HG03354 (cell line): Measurements from ENCODE around the gene MCF2L.
"Not testable (repeated sequence)": the region's sequence is repeated elsewhere in the genome, so short reads cannot be mapped to it uniquely, and the experiment has no call there.

Experiments used
- ATAC-seq: cut with Tn5 transposase; IDR thresholded peaks from one replicate; pipeline ENCODE4 v1.9.1; 2021; ENCODE audit warnings: mild to moderate bottlenecking; ENCODE audit not compliant: unreplicated experiment, poor library complexity, severe bottlenecking

The MCF2L gene

DNA sequence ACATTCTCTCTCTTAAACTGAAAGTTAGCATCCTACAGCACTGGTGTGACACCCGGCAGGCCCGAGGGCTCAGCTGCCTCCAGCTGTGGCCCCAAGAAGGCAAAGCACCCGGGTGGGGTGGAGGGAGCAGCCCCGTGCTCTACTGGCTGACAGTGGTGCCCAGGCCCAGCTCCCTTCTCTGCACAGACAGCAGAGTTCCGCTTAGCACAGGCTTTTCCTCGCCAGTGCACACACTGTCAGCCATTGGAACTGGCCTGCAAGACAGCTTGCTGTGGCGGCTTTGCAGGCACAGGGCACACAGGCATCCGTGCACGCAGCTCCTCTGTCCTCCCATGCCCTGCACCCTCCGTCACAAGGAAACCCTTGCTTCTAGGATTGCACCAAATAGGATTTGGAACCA lies 133.3 kb downstream of the MCF2L start:
- not testable (repeated sequence) for ATAC-seq

DNA sequence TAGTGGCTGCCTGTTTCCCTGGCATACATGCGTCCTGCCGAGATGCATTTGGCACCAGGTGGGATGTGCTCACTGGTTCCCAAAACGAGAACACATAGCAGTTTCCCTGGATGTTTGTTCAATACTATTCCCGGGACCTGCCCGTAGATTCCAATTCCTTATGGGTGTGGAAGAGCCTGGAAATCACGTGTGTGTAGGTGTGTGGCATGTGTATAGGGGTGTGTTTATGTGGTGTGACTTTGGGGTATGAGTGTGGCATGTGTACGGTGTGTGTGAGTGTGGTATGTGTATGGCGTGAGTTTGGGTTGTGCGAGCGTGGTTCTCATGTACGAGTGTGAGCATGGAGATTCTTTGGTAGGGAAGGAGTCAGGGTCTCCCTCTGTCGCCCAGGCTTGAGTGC lies 133.7 kb downstream of the MCF2L start:
- no peak for ATAC-seq

DNA sequence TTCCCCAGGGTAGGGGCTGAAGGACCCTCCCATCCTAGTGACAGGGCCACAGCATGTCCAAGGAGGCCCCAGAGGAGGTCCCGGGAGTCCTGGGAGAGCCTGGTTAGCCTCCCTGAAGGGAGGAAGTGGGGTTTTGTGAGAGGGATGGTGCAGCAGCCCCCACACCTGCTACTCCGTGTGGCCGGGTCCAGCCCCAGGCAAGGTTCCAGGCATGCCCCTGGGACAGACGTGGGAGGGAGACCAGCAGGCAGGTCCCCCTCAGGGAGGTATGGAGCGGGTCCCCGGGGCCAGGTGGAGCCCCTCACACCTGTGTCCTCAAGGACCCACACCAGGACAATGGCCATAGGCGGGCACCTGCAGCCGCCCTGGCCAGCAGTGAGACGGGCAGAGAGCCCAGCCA lies 134.6 kb downstream of the MCF2L start:
- ATAC-seq = no peak

DNA sequence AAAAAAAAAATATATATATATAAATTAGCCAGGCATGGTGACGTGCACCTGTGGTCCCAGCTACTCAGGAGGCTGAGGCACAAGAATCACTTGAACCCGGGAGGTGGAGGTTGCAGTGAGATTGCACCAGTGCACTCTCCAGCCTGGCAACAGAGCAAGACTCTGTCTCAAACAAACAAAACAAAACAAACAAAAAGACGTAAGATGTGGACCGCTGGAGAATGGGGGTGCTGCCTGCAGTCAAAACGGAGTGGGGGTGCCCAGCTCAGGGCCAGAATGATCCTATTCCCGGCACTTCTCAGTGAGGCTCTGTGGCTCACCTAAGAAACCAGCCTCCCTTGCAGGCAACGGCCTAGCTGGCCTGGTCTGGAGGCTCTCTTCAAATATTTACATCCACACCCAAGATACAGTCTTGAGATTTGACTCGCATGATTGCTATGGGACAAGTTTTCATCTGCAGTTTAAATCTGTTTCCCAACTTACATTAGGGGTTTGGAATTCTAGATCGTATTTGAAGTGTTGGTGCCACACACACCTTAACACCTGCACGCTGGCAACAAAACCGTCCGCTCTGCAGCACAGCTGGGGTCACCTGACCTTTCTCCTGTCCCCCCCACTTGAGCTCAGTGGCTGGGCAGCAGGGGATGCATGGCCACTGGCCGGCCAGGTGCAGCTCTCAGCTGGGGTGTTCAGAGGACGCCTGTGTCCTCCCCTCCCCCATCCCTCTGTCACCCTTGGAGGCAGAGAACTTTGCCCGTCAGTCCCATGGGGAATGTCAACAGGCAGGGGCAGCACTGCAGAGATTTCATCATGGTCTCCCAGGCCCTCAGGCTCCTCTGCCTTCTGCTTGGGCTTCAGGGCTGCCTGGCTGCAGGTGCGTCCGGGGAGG lies 136.3 kb downstream of the MCF2L start, which contains the start of gene F7:
Gene F7, plus strand, starts transcription at position 760 of the 889 bp plus-strand sequence. Its CDS starts 51 bp downstream, at position 811.
- ATAC-seq = no peak

DNA sequence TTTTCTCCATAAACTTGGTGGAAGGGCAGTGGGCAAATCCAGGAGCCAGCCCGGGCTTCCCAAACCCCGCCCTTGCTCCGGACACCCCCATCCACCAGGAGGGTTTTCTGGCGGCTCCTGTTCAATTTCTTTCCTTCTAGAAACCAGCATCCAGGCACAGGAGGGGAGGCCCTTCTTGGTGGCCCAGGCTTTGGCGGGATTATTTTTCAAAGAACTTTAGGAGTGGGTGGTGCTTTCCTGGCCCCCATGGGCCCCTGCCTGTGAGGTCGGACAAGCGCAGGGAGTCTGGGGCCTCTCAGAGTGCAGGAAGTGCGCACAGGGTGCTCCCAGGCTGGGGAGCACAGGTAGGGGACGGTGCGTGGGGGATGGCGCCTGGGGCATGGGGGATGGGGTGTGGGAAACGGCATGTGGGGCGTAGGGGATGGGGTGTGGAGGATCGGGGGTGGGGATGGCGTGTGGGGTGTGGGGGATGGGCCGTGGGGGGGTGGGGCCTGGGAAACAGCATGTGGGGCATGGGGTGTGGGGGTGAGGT lies 137.0 kb downstream of the MCF2L start:
- ATAC-seq = no peak

DNA sequence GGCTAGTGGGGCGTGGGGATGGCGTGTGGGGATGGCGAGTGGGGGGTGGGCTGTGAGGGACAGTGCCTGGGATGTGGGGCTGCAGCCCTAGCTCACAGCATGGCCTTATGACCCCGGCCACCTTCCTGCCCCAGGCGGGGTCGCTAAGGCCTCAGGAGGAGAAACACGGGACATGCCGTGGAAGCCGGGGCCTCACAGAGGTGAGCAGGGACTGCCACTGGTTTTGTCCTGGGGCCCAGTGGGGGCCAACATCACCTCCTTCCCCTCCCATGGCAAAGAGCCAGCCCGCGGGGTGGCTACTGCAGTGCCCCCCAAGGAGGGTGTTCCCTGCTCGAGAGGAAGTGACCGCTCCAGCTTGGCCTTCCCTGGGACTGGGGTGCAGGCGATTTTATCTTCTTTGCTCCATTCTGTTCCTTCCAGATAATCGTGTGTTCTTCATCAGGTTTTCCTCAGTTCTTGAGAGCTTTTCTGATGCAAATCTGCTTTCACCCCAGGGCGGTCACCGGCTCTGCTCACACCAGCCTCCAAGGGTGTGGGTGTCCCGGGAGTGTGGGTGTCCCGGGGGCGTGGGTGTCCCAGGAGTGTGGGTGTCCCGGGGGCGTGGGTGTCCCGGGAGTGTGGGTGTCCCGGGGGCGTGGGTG lies 137.8 kb downstream of the MCF2L start:
- no peak for ATAC-seq

DNA sequence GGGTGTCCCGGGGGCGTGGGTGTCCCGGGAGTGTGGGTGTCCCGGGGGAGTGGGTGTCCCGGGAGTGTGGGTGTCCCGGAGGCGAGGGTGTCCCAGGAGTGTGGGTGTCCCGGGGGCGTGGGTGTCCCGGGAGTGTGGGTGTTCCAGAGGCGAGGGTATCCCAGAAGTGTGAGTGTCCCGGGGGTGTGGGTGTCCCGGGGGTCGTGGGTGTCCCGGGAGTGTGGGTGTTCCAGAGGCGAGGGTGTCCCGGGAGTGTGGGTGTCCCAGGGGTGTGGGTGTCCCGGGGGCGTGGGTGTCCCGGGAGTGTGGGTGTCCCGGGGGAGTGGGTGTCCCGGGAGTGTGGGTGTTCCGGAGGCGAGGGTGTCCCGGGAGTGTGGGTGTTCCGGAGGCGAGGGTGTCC lies 139.5 kb downstream of the MCF2L start:
- ATAC-seq = not testable (repeated sequence)

DNA sequence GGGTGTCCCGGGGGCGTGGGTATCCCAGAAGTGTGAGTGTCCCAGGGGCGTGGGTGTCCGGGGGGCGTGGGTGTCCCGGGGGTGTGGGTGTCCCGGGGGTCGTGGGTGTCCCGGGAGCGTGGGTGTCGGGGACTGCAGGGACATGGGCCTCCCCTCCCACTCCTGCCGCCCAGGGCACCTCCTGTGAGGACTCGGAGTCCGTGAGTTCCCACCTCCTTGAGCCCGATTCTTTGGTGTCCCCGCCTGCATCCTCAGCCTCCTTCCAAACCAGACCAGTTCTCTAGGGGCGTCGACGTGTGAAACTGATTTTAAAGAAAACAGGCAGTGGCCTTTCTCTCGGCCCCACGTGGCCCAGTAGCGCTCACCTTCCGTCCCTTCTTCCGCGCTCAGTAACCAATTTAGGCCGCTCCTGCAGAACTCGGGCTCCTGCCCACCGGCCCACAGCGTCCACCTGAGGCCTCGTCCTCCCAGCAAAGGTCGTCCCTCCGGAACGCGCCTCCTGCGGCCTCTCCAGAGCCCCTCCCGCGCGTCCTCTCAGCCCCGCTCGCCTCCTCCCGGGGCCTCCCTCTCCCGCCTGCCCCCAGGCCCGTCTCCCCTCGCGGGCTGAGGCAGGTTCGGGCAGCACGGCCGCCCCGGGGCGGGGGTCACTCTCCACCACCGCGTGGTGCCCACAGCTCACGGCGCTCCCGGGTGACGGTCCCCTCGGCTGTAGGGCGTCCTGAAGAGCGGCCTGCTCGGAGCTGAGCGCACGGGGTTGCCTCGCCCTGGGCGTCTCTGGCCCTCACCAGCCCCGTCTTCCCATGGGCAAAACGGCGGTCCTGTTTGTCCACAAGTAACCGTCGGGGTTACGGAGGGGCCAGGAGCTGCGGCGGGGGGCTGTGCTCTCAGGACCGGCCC lies 140.4 kb downstream of the MCF2L start:
- no peak for ATAC-seq

DNA sequence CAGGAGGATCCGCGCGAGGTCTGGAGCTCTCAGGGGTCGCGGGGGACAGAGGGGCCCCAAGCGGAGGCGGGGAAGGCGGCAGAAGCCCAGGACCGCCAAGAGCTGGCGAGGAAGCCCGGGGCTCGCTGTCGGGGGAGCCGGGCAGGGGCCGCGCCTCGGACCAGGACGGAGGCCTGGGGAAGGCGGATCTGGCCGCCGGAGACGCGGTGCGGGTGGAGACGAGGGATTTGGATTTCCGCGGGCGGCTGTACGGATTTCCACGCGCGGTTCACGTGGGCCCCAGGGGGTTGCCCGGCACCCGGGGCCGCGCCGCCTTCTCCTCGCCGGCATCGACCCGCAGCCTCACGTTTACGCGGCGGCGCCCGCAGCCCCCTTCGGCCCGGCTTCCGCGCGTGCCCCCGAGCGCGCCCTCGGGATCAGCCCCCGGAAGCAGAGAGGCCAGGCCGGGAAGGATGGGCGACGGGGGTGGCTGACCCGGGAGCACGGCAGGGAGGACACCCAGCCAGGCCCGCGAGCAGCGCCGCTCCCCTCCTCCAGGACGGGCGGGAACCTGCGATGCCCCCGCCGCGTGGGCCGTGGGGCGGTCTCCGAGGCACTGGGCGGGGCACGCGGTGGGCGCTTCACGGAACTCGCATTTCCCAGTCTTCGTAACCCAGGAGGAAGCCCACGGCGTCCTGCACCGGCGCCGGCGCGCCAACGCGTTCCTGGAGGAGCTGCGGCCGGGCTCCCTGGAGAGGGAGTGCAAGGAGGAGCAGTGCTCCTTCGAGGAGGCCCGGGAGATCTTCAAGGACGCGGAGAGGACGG lies 141.2 kb downstream of the MCF2L start:
- no peak for ATAC-seq

DNA sequence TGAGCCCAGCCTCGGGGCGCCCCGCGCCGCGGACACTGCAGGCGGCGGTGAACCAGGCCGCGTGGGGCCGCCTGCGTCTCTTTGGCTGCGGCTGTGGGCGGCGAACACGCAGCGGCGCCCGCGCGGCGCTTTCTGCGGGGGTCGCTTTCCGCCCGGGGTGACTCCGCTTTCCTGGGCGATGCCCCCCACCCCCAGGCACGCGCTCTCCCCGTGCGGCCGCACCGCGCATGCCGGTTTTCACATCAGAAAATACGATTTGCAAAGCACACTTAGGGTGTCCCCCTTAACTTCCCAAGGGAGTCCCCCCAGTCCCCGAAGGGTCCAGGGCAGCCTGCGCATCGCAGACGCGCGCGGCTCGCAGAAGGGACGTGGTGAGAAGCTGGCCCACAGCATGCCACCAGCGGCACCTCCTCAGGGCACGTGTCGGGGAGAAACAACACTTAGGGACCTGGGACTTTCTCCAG lies 141.9 kb downstream of the MCF2L start:
- no peak for ATAC-seq

DNA sequence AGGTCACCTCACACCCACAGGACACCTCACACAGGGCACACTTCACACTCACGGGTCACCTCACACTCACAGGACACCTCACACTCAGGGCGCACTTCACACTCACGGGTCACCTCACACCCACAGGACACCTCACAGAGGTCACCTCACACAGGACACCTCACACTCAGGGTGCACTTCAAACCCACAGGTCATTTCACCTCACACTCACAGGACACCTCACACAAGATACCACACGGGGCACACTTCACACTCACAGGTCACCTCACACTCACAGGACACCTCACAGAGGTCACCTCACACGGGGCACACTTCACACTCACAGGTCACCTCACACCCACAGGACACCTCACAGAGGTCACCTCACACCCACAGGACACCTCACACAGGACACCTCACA lies 142.8 kb downstream of the MCF2L start:
- ATAC-seq = not testable (repeated sequence)

DNA sequence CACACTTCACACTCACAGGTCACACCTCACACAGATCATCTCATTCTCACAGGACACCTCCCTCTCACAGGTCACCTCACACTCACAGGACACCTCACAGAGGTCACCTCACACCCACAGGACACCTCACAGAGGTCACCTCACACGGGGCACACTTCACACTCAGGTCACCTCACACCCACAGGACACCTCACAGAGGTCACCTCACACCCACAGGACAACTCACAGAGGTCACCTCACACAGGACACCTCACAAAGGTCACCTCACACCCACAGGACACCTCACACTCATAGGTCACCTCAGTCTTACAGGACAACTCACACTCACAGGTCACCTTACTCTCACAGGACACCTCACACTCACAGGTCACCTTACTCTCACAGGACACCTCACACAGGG lies 143.5 kb downstream of the MCF2L start:
- ATAC-seq = not testable (repeated sequence)

DNA sequence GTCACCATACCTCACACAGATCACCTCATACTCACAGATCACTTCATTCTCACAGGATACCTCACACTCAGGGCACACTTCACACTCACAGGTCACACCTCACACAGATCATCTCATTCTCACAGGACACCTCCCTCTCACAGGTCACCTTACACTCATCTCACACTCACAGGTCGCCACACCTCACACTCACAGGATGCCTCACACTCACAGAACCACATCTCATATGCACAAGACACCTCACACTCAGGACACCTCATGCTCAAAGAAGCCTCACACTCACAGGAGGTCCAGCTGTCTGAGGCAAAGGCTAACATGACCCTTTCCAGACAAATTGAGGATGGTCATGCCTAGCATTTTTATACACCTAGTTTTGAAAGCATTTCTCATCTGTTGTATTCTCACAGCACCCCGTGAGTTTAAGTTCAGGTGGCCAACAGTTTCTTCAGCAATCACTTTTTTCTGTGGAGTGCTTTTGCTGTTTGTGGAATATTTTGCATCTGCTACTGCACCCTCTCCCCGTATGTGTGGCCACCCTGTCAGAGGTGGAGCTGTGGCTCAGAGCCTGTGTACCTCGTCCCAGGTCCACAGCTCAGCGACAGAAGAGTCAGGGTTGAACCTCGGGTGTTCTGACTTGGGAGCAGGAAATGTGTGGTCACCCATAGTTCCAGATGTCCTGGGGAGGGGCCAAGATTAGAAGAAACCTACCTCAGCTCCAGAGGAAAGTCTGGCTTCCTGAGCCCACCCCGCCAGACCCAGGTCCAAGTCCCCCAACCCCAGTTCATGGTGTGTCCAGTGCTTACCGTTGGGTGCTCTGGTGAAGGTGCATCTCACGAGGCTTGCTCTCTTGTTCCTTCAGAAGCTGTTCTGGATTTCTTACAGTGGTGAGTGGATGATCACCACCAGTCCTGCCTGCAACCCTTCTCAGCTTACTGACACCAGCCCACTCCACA lies 144.2 kb downstream of the MCF2L start:
- no peak for ATAC-seq

DNA sequence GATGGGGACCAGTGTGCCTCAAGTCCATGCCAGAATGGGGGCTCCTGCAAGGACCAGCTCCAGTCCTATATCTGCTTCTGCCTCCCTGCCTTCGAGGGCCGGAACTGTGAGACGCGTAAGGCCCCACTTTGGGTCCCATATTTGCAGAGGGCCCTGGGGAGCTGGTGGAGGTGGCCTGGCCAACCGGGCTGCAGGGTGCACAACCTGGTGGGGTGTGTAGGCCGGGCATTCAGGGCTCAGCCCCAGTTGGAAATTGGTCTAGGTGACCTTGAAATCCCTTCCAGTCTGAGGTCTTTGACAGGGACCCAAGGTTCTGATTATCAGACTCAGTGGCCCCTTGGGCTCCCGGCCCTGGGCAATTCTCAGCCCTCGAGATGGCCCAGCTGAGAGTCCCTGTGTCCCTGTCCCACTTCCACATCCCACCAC lies 144.8 kb downstream of the MCF2L start:
- no peak for ATAC-seq

DNA sequence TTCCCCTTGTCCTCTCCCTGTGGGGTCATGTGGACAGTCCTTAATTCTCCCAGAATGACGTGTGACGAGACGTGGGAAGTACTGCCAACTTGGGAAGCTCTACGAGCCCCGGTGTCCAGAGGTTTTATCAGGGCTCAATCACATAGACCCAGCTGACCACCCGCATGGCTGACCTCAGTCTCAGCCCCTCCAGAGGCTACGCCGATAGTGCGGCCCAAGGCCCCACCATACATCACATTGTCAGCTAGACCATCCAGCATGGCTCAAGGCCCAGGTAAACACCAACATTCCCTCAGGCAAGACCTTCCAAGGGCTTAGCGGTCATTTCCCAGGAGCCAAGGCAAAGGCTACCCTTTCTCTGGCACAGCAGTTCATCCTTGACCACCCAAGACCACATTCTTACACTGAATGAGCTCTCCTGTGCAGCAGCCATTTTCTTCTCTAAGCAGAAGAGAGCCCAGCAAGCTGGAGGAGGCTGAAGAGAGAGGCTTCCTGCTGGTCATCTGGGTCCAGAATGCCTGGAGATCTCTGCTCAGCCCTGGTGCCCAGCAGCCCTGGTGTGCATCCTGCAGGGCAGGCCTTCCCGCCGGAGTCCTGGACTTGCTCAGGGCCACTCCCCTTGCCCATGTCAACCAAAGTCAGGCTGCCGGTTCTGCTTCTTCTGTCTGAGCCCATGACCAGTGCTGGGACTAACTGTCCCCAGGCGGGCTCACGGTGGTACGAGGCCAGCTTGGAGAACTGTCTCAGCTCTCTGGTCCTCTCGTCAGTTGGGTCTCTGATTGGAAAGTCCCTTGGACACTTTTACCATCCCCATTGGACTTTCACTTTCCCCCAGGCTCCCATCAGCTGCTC lies 145.7 kb downstream of the MCF2L start:
- no peak for ATAC-seq

DNA sequence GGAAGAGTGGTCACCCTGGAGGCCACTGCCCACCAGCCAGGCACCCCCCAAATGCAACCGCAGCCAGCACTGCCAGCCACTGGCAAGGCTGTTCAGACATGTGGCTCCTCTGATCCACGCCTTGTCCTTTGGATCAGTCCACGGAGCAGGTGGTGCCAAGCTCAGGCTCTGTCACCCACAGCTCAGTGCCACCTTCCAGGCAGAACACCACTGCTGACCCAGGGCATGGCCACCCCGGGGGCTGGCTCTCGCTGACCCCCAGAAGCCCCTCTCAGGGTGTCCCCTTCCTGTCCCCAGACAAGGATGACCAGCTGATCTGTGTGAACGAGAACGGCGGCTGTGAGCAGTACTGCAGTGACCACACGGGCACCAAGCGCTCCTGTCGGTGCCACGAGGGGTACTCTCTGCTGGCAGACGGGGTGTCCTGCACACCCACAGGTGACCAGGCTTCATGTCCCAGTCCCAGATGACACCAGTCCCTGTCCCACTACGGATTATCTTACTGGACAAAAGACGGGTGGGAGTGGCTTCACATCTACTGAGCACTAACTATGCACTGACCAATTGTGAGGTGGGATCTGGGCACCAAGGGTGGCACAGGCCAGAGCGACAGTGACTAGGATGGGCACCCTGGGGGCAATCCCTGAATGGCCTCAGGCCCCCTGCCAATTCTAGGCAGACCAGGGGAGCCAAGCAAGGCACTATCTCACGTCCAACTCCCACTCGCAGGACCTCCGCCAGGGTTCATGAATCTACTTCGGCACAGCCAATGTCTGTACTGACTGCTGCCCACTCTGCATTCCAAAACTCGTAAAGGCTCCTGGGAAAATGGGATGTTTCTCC lies 146.6 kb downstream of the MCF2L start:
- ATAC-seq = no peak
